H1 (cell line): ENCODE measurements around the gene LMTK2. TPM values are rescaled to one million over a fixed set of nuclear protein-coding genes. Genes with fewer than 3 reads are reported as not detected.
A peak's percentile ranks its signal among the peaks of the same experiment; 100 is the strongest.

Source experiments
- ASH2L ChIP-seq: fragments of 200-600, 300-600 bp; sonication (generic); IDR thresholded peaks from one replicate; pipeline ENCODE4 v1.7.1; 2017; ENCODE audit warnings: low read length
- BRCA1 ChIP-seq: IDR thresholded peaks from 2 replicates; pipeline ENCODE4 v1.6.1; 2012; ENCODE audit warnings: low read depth, low read length, improper control_type of control experiment
- CBX5 ChIP-seq: fragments of 300-800, 300-1000 bp; sonication (generic); IDR thresholded peaks from 2 replicates; pipeline ENCODE4 v1.7.1; 2016; ENCODE audit warnings: antibody characterized with exemption, low read length, low read depth
- CREB1 ChIP-seq: IDR thresholded peaks from 2 replicates; pipeline ENCODE4 v1.6.1; 2012; ENCODE audit warnings: inconsistent platforms
- CTBP2 ChIP-seq: IDR thresholded peaks from 2 replicates; pipeline ENCODE4 v1.7.0; 2011; ENCODE audit warnings: borderline replicate concordance, mild to moderate bottlenecking, moderate library complexity, mixed read lengths, low read length; ENCODE audit not compliant: insufficient read depth, insufficient read length
- EP300 ChIP-seq, 2 experiments: IDR thresholded peaks; 1 replicate in 1 of 2; 2 replicates in 1 of 2; pipeline ENCODE4 v1.6.1; 2011 to 2012; ENCODE audit warnings: low read depth in 2 of 2, low read length in 2 of 2, mild to moderate bottlenecking in 2 of 2, borderline replicate concordance in 1 of 2, inconsistent platforms in 1 of 2, moderate library complexity in 1 of 2
- EZH2 ChIP-seq: fragments of 200-600 bp; sonication (generic); IDR thresholded peaks from 2 replicates; pipeline ENCODE4 v1.7.1; 2012; ENCODE audit warnings: low read depth, mild to moderate bottlenecking, moderate library complexity, low read length, inconsistent platforms; ENCODE audit not compliant: severe bottlenecking
- HDAC2 ChIP-seq, 2 experiments: fragments of 300-600 bp in 1 of 2; sonication (generic) in 1 of 2; IDR thresholded peaks; 2 replicates each; pipeline ENCODE4 v1.6.1; 2011 to 2012; ENCODE audit warnings: low read depth in 2 of 2, low read length in 2 of 2, mild to moderate bottlenecking in 2 of 2, moderate library complexity in 2 of 2, borderline replicate concordance in 1 of 2, inconsistent platforms in 1 of 2
- HDAC6 ChIP-seq: IDR thresholded peaks from one replicate; pipeline ENCODE4 v1.7.1; 2012; ENCODE audit warnings: low read depth, mild to moderate bottlenecking, inconsistent platforms, low read length, moderate library complexity
- NANOG ChIP-seq: IDR thresholded peaks from 2 replicates; pipeline ENCODE4 v1.6.1; 2011; ENCODE audit warnings: low read length, low read depth, mild to moderate bottlenecking, inconsistent platforms; ENCODE audit not compliant: insufficient read depth, poor library complexity, severe bottlenecking
- PHF8 ChIP-seq: fragments of 200-600 bp; sonication (generic); conservative IDR thresholded peaks from 2 replicates; pipeline ENCODE4 v1.7.1; 2012; ENCODE audit warnings: low read depth, mild to moderate bottlenecking, inconsistent platforms, low read length, moderate library complexity
- POLR2A ChIP-seq, 2 experiments: IDR thresholded peaks; 1 replicate in 1 of 2; 2 replicates in 1 of 2; pipeline ENCODE4 v1.6.1; 2011; ENCODE audit warnings: low read depth in 2 of 2, low read length in 2 of 2, mild to moderate bottlenecking in 2 of 2; ENCODE audit errors: control extremely low read depth in 1 of 2
- RAD21 ChIP-seq, 2 experiments: IDR thresholded peaks in 1 of 2; conservative IDR thresholded peaks in 1 of 2; 2 replicates each; pipeline ENCODE4 v1.6.1; 2011; ENCODE audit warnings: low read depth in 2 of 2, low read length in 2 of 2, improper control_type of control experiment in 1 of 2, inconsistent platforms in 1 of 2, mild to moderate bottlenecking in 1 of 2, moderate library complexity in 1 of 2
- RNF2 ChIP-seq: fragments of 200-900, 300-1000 bp; sonication (generic); IDR thresholded peaks from 2 replicates; pipeline ENCODE4 v1.7.1; 2016; ENCODE audit warnings: borderline replicate concordance, low read depth, mild to moderate bottlenecking, antibody characterized with exemption, low read length; ENCODE audit not compliant: poor library complexity, severe bottlenecking; ENCODE audit errors: missing control alignments
- SIN3A ChIP-seq, 2 experiments: IDR thresholded peaks in 1 of 2; conservative IDR thresholded peaks in 1 of 2; 2 replicates each; pipeline ENCODE4 v1.6.1; 2011 to 2012; ENCODE audit warnings: low read length in 2 of 2, improper control_type of control experiment in 1 of 2, low read depth in 1 of 2, mild to moderate bottlenecking in 1 of 2
- SP4 ChIP-seq: IDR thresholded peaks from 2 replicates; pipeline ENCODE4 v1.6.1; 2012; ENCODE audit warnings: low read length, inconsistent platforms
- TAF1 ChIP-seq: IDR thresholded peaks from 2 replicates; pipeline ENCODE4 v1.6.1; 2011; ENCODE audit warnings: mild to moderate bottlenecking, low read depth, low read length
- TBP ChIP-seq: IDR thresholded peaks from 2 replicates; pipeline ENCODE4 v1.6.1; 2011; ENCODE audit warnings: low read depth, low read length, improper control_type of control experiment
- polyA plus RNA-seq, 7 experiments: library from polyadenylated mRNA; depleted of rRNA in 3 of 7; stranded (reverse) in 5 of 7; unstranded in 2 of 7; fragments of >200 nt in 5 of 7; fragments of 200-250 nt in 2 of 7; gene quantifications; 1 replicate in 5 of 7; 2 replicates in 1 of 7; 4 replicates in 1 of 7; pipeline versions ENCODE4 v1.2.1 to v1.2.3, GENCODE V29; 2011 to 2013; ENCODE audit warnings: missing spikeins in 2 of 7, mixed read lengths in 2 of 7
- total RNA-seq: library from RNA; stranded (reverse); fragmentation: NEBNext Ultra II Directional; extraction: Animal tissue kit (Norgen Biotek cat#: 25700); gene quantifications from 2 replicates; pipeline ENCODE4 v1.2.1, GENCODE V29; 2021
- TF ChIP-seq, protein P1 (sequence below): IDR thresholded peaks from 2 replicates; pipeline ENCODE4 v1.6.1; 2012; ENCODE audit warnings: inconsistent platforms
- TF ChIP-seq, protein P2 (sequence below): IDR thresholded peaks from 2 replicates; pipeline ENCODE4 v1.6.1; 2012; ENCODE audit warnings: low read length, inconsistent platforms

Gene LMTK2
- total and polyA plus RNA-seq, 2 of the 8 experiments (the other 6 are each of a cell fraction or from before 2014, with no cell fraction given): 9.7 to 30.7 TPM

DNA sequence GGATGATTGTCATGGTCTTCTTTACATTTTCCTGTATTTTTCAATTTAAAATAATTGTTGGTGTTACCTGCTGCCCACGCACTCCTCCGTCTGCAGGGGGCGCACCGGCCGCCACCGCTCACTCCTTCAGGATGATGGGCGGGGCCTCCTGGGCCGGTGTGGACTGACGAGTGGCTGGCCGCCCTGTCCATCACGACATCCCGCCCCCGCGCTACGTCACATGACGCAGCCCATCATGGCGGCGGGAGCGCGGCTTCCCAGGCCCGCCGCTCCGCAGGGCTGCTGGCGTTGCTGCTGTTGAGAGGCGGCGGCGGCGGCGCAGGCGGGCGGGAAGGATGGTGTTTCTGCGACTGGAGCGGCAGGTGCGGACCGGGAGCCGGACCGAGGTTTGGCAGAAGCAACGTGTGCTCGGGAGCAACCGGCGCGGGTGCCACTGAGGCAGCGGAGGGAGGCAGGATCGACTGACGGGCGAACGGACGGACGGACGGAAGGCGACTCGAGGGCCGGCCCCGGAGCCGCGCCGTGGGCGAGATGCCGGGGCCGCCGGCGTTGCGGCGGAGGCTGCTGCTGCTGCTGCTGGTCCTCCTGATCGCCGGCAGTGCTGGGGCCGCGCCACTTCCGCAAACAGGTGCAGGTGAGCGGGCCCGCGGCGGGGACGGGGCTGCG, at the start of gene LMTK2 (continued):
- TF ChIP-seq RAD21 (IDR thresholded peaks at IDR 0.05 in 1 of 2, conservative IDR thresholded peaks at IDR 0.05 in 1 of 2; ENCODE audit: low read depth in 2 of 2, low read length in 2 of 2) (peak; percentile 58 to 61), EZH2 (no peak), PHF8 (peak; percentile 99), SP4 (peak; percentile 95; the same call in 1 of the 2 replicates), CBX5 (no peak), BRCA1 (no peak), EP300 (IDR thresholded peaks at IDR 0.05; ENCODE audit: borderline replicate concordance in 1 of 2, low read depth in 2 of 2, low read length in 2 of 2) (peak in 1 of 2 experiments; percentile 18; a peak in 1 of 3 replicates), CREB1 (peak; percentile 97), HDAC6 (no peak), POLR2A (IDR thresholded peaks at IDR 0.05; ENCODE audit: control extremely low read depth in 1 of 2, low read depth in 2 of 2, low read length in 2 of 2) (peak; percentile 80 to 81), RNF2 (no peak), TBP (peak; percentile 72), ASH2L (peak; percentile 97), TAF1 (peak; percentile 84), SIN3A (conservative IDR thresholded peaks at IDR 0.05 in 1 of 2, IDR thresholded peaks at IDR 0.05 in 1 of 2; ENCODE audit: low read depth in 1 of 2, low read length in 2 of 2) (peak in 1 of 2 experiments; percentile 84; a peak in 2 of 4 replicates), HDAC2 (IDR thresholded peaks at IDR 0.05; ENCODE audit: borderline replicate concordance in 1 of 2, low read depth in 2 of 2, low read length in 2 of 2) (0 out of 4 replicates have a peak, but pooled peaks of 1 of the 2 experiments have one; percentile 52), NANOG (no peak), CTBP2 (no peak)
- TF ChIP-seq, protein P1, sequence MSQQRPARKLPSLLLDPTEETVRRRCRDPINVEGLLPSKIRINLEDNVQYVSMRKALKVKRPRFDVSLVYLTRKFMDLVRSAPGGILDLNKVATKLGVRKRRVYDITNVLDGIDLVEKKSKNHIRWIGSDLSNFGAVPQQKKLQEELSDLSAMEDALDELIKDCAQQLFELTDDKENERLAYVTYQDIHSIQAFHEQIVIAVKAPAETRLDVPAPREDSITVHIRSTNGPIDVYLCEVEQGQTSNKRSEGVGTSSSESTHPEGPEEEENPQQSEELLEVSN: no peak
- TF ChIP-seq, protein P2, sequence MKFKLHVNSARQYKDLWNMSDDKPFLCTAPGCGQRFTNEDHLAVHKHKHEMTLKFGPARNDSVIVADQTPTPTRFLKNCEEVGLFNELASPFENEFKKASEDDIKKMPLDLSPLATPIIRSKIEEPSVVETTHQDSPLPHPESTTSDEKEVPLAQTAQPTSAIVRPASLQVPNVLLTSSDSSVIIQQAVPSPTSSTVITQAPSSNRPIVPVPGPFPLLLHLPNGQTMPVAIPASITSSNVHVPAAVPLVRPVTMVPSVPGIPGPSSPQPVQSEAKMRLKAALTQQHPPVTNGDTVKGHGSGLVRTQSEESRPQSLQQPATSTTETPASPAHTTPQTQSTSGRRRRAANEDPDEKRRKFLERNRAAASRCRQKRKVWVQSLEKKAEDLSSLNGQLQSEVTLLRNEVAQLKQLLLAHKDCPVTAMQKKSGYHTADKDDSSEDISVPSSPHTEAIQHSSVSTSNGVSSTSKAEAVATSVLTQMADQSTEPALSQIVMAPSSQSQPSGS: no peak
